HepG2 (cell line): ENCODE results near the gene TAS1R3. TPM values are rescaled to one million over a fixed set of nuclear protein-coding genes. Genes with fewer than 3 reads are reported as not detected.
A peak's percentile ranks its signal among the peaks of the same experiment; 100 is the strongest.

Source experiments
- AGO2 ChIP-seq: fragments of 200-400 bp; formaldehyde crosslinking; optimal IDR thresholded peaks from 2 replicates; pipeline ENCODE3; 2017; ENCODE audit warnings: mild to moderate bottlenecking, low read depth, low read length, moderate library complexity
- AKAP8 ChIP-seq: sonication (generic); formaldehyde crosslinking; IDR thresholded peaks from 2 replicates; pipeline ENCODE4 v1.5.1; 2020; ENCODE audit warnings: mild to moderate bottlenecking, missing genetic modification reagents
- ARID4A ChIP-seq: sonication (generic); formaldehyde crosslinking; IDR thresholded peaks from 2 replicates; pipeline ENCODE4 v1.5.0; 2020; ENCODE audit warnings: mild to moderate bottlenecking, missing genetic modification reagents, borderline replicate concordance
- GABPA ChIP-seq, 2 experiments: IDR thresholded peaks; 2 replicates each; pipeline ENCODE4 v1.6.1; 2011 to 2016; ENCODE audit warnings: low read depth in 2 of 2, low read length in 1 of 2, missing biosample characterization in 1 of 2, missing genetic modification characterization in 1 of 2
- GRHL1 ChIP-seq: sonication (generic); formaldehyde crosslinking; conservative IDR thresholded peaks from 2 replicates; pipeline ENCODE4 v1.8.0; 2022; ENCODE audit warnings: missing genetic modification reagents
- HOXA3 ChIP-seq: sonication (generic); formaldehyde crosslinking; IDR thresholded peaks from 2 replicates; pipeline ENCODE4 v1.5.0; 2020; ENCODE audit warnings: missing genetic modification reagents
- NFRKB ChIP-seq: fragments of 450-650 bp; IDR thresholded peaks from 2 replicates; pipeline ENCODE4 v1.6.1; 2017
- NONO ChIP-seq, 2 experiments: fragments of 450-650 bp in 1 of 2; sonication (generic) in 1 of 2; formaldehyde crosslinking in 1 of 2; IDR thresholded peaks in 1 of 2; conservative IDR thresholded peaks in 1 of 2; 2 replicates each; pipeline versions ENCODE4 v1.6.1 to v1.8.0; 2017 to 2022; ENCODE audit warnings: mild to moderate bottlenecking in 1 of 2, missing genetic modification reagents in 1 of 2, moderate library complexity in 1 of 2
- RAD21 ChIP-seq: fragments of 450-650 bp; formaldehyde crosslinking; IDR thresholded peaks from 2 replicates; pipeline ENCODE4 v1.5.0; 2020; ENCODE audit warnings: mild to moderate bottlenecking
- RBFOX2 ChIP-seq: fragments of 200-400 bp; formaldehyde crosslinking; IDR thresholded peaks from 2 replicates; pipeline ENCODE4 v1.6.1; 2017; ENCODE audit warnings: low read depth, mild to moderate bottlenecking, low read length
- SP4 ChIP-seq: sonication (generic); formaldehyde crosslinking; IDR thresholded peaks from 2 replicates; pipeline ENCODE4 v1.8.1; 2023; ENCODE audit warnings: mild to moderate bottlenecking, missing genetic modification reagents
- STAG1 ChIP-seq: sonication (generic); formaldehyde crosslinking; IDR thresholded peaks from 2 replicates; pipeline ENCODE4 v1.4.0; 2020; ENCODE audit warnings: missing genetic modification reagents
- ZNF563 ChIP-seq: sonication (generic); formaldehyde crosslinking; IDR thresholded peaks from 2 replicates; pipeline ENCODE4 v1.8.0; 2022; ENCODE audit warnings: mild to moderate bottlenecking, moderate library complexity, missing genetic modification reagents
- ZNF598 ChIP-seq: sonication (generic); formaldehyde crosslinking; IDR thresholded peaks from 2 replicates; pipeline ENCODE4 v1.5.1; 2020; ENCODE audit warnings: mild to moderate bottlenecking, missing genetic modification reagents, borderline replicate concordance
- ZNF644 ChIP-seq: IDR thresholded peaks from 2 replicates; pipeline ENCODE4 v1.6.1; 2016; ENCODE audit warnings: low read depth
- ZNF713 ChIP-seq: sonication (generic); formaldehyde crosslinking; IDR thresholded peaks from 2 replicates; pipeline ENCODE4 v1.4.0; 2020; ENCODE audit warnings: mild to moderate bottlenecking, missing genetic modification reagents
- ZNF720 ChIP-seq: sonication (generic); formaldehyde crosslinking; IDR thresholded peaks from 2 replicates; pipeline ENCODE4 v1.4.0; 2020; ENCODE audit warnings: missing genetic modification reagents
- ZNF740 ChIP-seq: sonication (generic); formaldehyde crosslinking; IDR thresholded peaks from 2 replicates; pipeline ENCODE4 v1.4.0; 2020; ENCODE audit warnings: missing genetic modification reagents
- ZNF773 ChIP-seq: sonication (generic); formaldehyde crosslinking; IDR thresholded peaks from 2 replicates; pipeline ENCODE4 v1.4.0; 2020; ENCODE audit warnings: missing genetic modification reagents, borderline replicate concordance
- ZNF891 ChIP-seq: sonication (generic); formaldehyde crosslinking; IDR thresholded peaks from 2 replicates; pipeline ENCODE4 v1.5.0; 2020; ENCODE audit warnings: mild to moderate bottlenecking, missing genetic modification reagents
- ZSCAN21 ChIP-seq: sonication (generic); formaldehyde crosslinking; IDR thresholded peaks from 2 replicates; pipeline ENCODE4 v1.8.0; 2022; ENCODE audit warnings: mild to moderate bottlenecking, missing genetic modification reagents, moderate library complexity, borderline replicate concordance
- polyA plus RNA-seq, 8 experiments: library from polyadenylated mRNA; depleted of rRNA in 3 of 8; stranded (reverse) in 7 of 8; unstranded in 1 of 8; fragments of >200 nt; fragmentation: Illumina TruSeq in 4 of 8; extraction: Trizol in 4 of 8; gene quantifications; 2 replicates each; pipeline versions ENCODE4 v1.2.1 to v1.2.3, GENCODE V29; 2011 to 2016; ENCODE audit warnings: low read depth in 4 of 8, missing spikeins in 1 of 8, mixed read lengths in 1 of 8; ENCODE audit not compliant: insufficient read depth in 1 of 8
- total RNA-seq, 5 experiments: library from RNA; depleted of rRNA; stranded (reverse); fragments of >200 nt; fragmentation: Illumina TruSeq; extraction: Trizol; gene quantifications; 2 replicates each; pipeline ENCODE4 v1.2.3, GENCODE V29; 2016; ENCODE audit warnings: low read depth in 1 of 5
- TF ChIP-seq, protein P1 (sequence below): sonication (generic); formaldehyde crosslinking; IDR thresholded peaks from 2 replicates; pipeline ENCODE4 v1.5.1; 2020; ENCODE audit warnings: mild to moderate bottlenecking, missing genetic modification reagents, moderate library complexity

TAS1R3 gene
- total and polyA plus RNA-seq, 2 of the 13 experiments (the other 11 are each of a cell fraction or from before 2014, with no cell fraction given), result 0.13 to 0.15 TPM

GRCh38 chr1:1349256-1350012 lies 18.4 kb downstream of the TAS1R3 start, which contains the start of gene DVL1 (continued):
- TF ChIP-seq NONO (IDR thresholded peaks at IDR 0.05) (no peak), NONO (CRISPR knock-in tag; conservative IDR thresholded peaks at IDR 0.05) (no peak), ARID4A (CRISPR knock-in tag) (peak; percentile 31), ZNF713 (CRISPR knock-in tag) (no peak), ZNF644 (CRISPR knock-in tag) (no peak), SP4 (peak; percentile 35; the same call in 1 of the 2 replicates), STAG1 (peak; percentile 51), AKAP8 (CRISPR knock-in tag) (0 out of 2 replicates have a peak, but pooled peaks have one; percentile 23), ZNF740 (CRISPR knock-in tag) (peak; percentile 57; the same call in 1 of the 2 replicates), ZNF598 (CRISPR knock-in tag) (no peak), RAD21 (CRISPR knock-in tag) (peak; percentile 58), NFRKB (no peak), AGO2 (peak; percentile 84), ZNF891 (CRISPR knock-in tag) (no peak), GRHL1 (CRISPR knock-in tag) (no peak), ZNF773 (CRISPR knock-in tag) (no peak), ZSCAN21 (CRISPR knock-in tag) (0 out of 2 replicates have a peak, but pooled peaks have one; percentile 28), HOXA3 (CRISPR knock-in tag) (peak; percentile 8; the same call in 1 of the 2 replicates), ZNF563 (0 out of 2 replicates have a peak, but pooled peaks have one; percentile 35), GABPA (IDR thresholded peaks at IDR 0.05; ENCODE audit: low read depth, low read length) (no peak), GABPA (CRISPR knock-in tag; IDR thresholded peaks at IDR 0.05; ENCODE audit: low read depth) (peak; percentile 22; the same call in 1 of the 2 replicates), RBFOX2 (peak; percentile 72), ZNF720 (CRISPR knock-in tag) (no peak)
- TF ChIP-seq, protein P1, sequence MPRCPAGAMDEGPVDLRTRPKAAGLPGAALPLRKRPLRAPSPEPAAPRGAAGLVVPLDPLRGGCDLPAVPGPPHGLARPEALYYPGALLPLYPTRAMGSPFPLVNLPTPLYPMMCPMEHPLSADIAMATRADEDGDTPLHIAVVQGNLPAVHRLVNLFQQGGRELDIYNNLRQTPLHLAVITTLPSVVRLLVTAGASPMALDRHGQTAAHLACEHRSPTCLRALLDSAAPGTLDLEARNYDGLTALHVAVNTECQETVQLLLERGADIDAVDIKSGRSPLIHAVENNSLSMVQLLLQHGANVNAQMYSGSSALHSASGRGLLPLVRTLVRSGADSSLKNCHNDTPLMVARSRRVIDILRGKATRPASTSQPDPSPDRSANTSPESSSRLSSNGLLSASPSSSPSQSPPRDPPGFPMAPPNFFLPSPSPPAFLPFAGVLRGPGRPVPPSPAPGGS, result 0 out of 2 replicates have a peak, but pooled peaks have one; percentile 29
